HepG2 (cell line): ENCODE data around the gene UPF3B. TPM values are rescaled to one million over a fixed set of nuclear protein-coding genes. Genes with fewer than 3 reads are reported as not detected.

ENCODE experiments used
- ELF4 ChIP-seq: sonication (generic); formaldehyde crosslinking; IDR thresholded peaks from 2 replicates; pipeline ENCODE4 v1.5.0; 2020; ENCODE audit warnings: missing genetic modification reagents, mild to moderate bottlenecking, moderate library complexity, borderline replicate concordance
- FLYWCH1 ChIP-seq: sonication (generic); formaldehyde crosslinking; IDR thresholded peaks from 2 replicates; pipeline ENCODE4 v1.8.1; 2023; ENCODE audit warnings: mild to moderate bottlenecking, missing genetic modification reagents
- HMGA1 ChIP-seq: sonication (generic); formaldehyde crosslinking; conservative IDR thresholded peaks from 2 replicates; pipeline ENCODE4 v1.4.0; 2020; ENCODE audit warnings: missing genetic modification reagents
- MAX ChIP-seq: IDR thresholded peaks from 2 replicates; pipeline ENCODE4 v1.6.1; 2012; ENCODE audit warnings: inconsistent platforms
- PHF21A ChIP-seq: sonication (generic); formaldehyde crosslinking; IDR thresholded peaks from 2 replicates; pipeline ENCODE4 v1.5.0; 2020; ENCODE audit warnings: mild to moderate bottlenecking, missing genetic modification reagents
- POGZ ChIP-seq: sonication (generic); formaldehyde crosslinking; IDR thresholded peaks from 2 replicates; pipeline ENCODE4 v1.4.0; 2020; ENCODE audit warnings: mild to moderate bottlenecking, missing genetic modification reagents
- SAFB2 ChIP-seq: sonication (generic); formaldehyde crosslinking; IDR thresholded peaks from 2 replicates; pipeline ENCODE4 v1.5.1; 2020; ENCODE audit warnings: missing genetic modification reagents, low read depth, mild to moderate bottlenecking, borderline replicate concordance
- SALL1 ChIP-seq: sonication (generic); formaldehyde crosslinking; IDR thresholded peaks from 2 replicates; pipeline ENCODE4 v1.8.0; 2022; ENCODE audit warnings: mild to moderate bottlenecking, missing genetic modification reagents
- SATB2 ChIP-seq: sonication (generic); formaldehyde crosslinking; IDR thresholded peaks from 2 replicates; pipeline ENCODE4 v1.5.0; 2020; ENCODE audit warnings: missing genetic modification reagents
- TEF ChIP-seq: sonication (generic); formaldehyde crosslinking; IDR thresholded peaks from 2 replicates; pipeline ENCODE4 v1.5.0; 2020; ENCODE audit warnings: missing genetic modification reagents
- THAP8 ChIP-seq: sonication (generic); formaldehyde crosslinking; IDR thresholded peaks from 2 replicates; pipeline ENCODE4 v1.5.1; 2020; ENCODE audit warnings: missing genetic modification reagents, mild to moderate bottlenecking, borderline replicate concordance
- ZBTB2 ChIP-seq: sonication (generic); formaldehyde crosslinking; IDR thresholded peaks from 2 replicates; pipeline ENCODE4 v1.8.0; 2022; ENCODE audit warnings: low read depth, missing genetic modification reagents
- ZBTB42 ChIP-seq: sonication (generic); formaldehyde crosslinking; IDR thresholded peaks from 2 replicates; pipeline ENCODE4 v1.5.0; 2020; ENCODE audit warnings: mild to moderate bottlenecking, missing genetic modification reagents
- ZFP36L1 ChIP-seq: sonication (generic); formaldehyde crosslinking; IDR thresholded peaks from 2 replicates; pipeline ENCODE4 v1.8.0; 2022; ENCODE audit warnings: mild to moderate bottlenecking, missing genetic modification reagents, moderate library complexity
- ZNF234 ChIP-seq: sonication (generic); formaldehyde crosslinking; conservative IDR thresholded peaks from 2 replicates; pipeline ENCODE4 v1.5.1; 2020; ENCODE audit warnings: mild to moderate bottlenecking, missing genetic modification reagents
- ZNF598 ChIP-seq: sonication (generic); formaldehyde crosslinking; IDR thresholded peaks from 2 replicates; pipeline ENCODE4 v1.5.1; 2020; ENCODE audit warnings: mild to moderate bottlenecking, missing genetic modification reagents, borderline replicate concordance
- ZNF674 ChIP-seq: sonication (generic); formaldehyde crosslinking; IDR thresholded peaks from 2 replicates; pipeline ENCODE4 v1.5.0; 2020; ENCODE audit warnings: low read depth, mild to moderate bottlenecking, missing genetic modification reagents
- ZNF781 ChIP-seq: sonication (generic); formaldehyde crosslinking; IDR thresholded peaks from 2 replicates; pipeline ENCODE4 v1.5.1; 2020; ENCODE audit warnings: borderline replicate concordance, mild to moderate bottlenecking, missing genetic modification reagents; ENCODE audit errors: not compliant biosample characterization
- ZNF784 ChIP-seq: sonication (generic); formaldehyde crosslinking; IDR thresholded peaks from 2 replicates; pipeline ENCODE4 v1.5.1; 2020; ENCODE audit warnings: missing genetic modification reagents, mild to moderate bottlenecking, borderline replicate concordance
- ZNF850 ChIP-seq: sonication (generic); formaldehyde crosslinking; conservative IDR thresholded peaks from 2 replicates; pipeline ENCODE4 v1.9.0; 2021; ENCODE audit warnings: mild to moderate bottlenecking, missing genetic modification reagents
- ZNF883 ChIP-seq: sonication (generic); formaldehyde crosslinking; IDR thresholded peaks from 2 replicates; pipeline ENCODE4 v1.5.1; 2020; ENCODE audit warnings: mild to moderate bottlenecking, missing genetic modification reagents; ENCODE audit errors: not compliant biosample characterization
- ZXDC ChIP-seq: sonication (generic); formaldehyde crosslinking; IDR thresholded peaks from 2 replicates; pipeline ENCODE4 v1.5.0; 2020; ENCODE audit warnings: mild to moderate bottlenecking, missing genetic modification reagents
- polyA plus RNA-seq, 8 experiments: library from polyadenylated mRNA; depleted of rRNA in 3 of 8; stranded (reverse) in 7 of 8; unstranded in 1 of 8; fragments of >200 nt; fragmentation: Illumina TruSeq in 4 of 8; extraction: Trizol in 4 of 8; gene quantifications; 2 replicates each; pipeline versions ENCODE4 v1.2.1 to v1.2.3, GENCODE V29; 2011 to 2016; ENCODE audit warnings: low read depth in 4 of 8, missing spikeins in 1 of 8, mixed read lengths in 1 of 8; ENCODE audit not compliant: insufficient read depth in 1 of 8
- total RNA-seq, 5 experiments: library from RNA; depleted of rRNA; stranded (reverse); fragments of >200 nt; fragmentation: Illumina TruSeq; extraction: Trizol; gene quantifications; 2 replicates each; pipeline ENCODE4 v1.2.3, GENCODE V29; 2016; ENCODE audit warnings: low read depth in 1 of 5

The UPF3B gene
- total and polyA plus RNA-seq, 2 of the 13 experiments (the other 11 are each of a cell fraction or from before 2014, with no cell fraction given): 5.2 to 7.2 TPM

GRCh38 chrX:119871599-119872395 is 19.0 kb upstream of the UPF3B start, which contains the start of the genes NDUFA1 and RNF113A (continued):
- peak; percentile 81 for TF ChIP-seq MAX
- no peak for TF ChIP-seq ZBTB42 (CRISPR knock-in tag)
- TF ChIP-seq TEF (CRISPR knock-in tag): peak; percentile 72; the same call in 1 of the 2 replicates
- TF ChIP-seq ZNF781: no peak
- TF ChIP-seq SATB2 (CRISPR knock-in tag): no peak
- TF ChIP-seq SALL1 (CRISPR knock-in tag): peak; percentile 69
- no peak for TF ChIP-seq ZXDC (CRISPR knock-in tag)
- 0 out of 2 replicates have a peak, but pooled peaks have one; percentile 23 for TF ChIP-seq SAFB2
- TF ChIP-seq ZNF598 (CRISPR knock-in tag): no peak
- TF ChIP-seq ZNF850 (CRISPR knock-in tag): no peak
- TF ChIP-seq PHF21A: peak; percentile 46
- 0 out of 2 replicates have a peak, but pooled peaks have one; percentile 52 for TF ChIP-seq ZBTB2
- TF ChIP-seq ZNF784 (CRISPR knock-in tag): no peak
- no peak for TF ChIP-seq FLYWCH1
- no peak for TF ChIP-seq ZNF674 (CRISPR knock-in tag)
- TF ChIP-seq POGZ: peak; percentile 54
- no peak for TF ChIP-seq ZNF234 (CRISPR knock-in tag)
- TF ChIP-seq ZNF883 (CRISPR knock-in tag): no peak
- no peak for TF ChIP-seq THAP8 (CRISPR knock-in tag)
- peak; percentile 64; the same call in 1 of the 2 replicates for TF ChIP-seq ELF4 (CRISPR knock-in tag)
- TF ChIP-seq ZFP36L1 (CRISPR knock-in tag): no peak
- no peak for TF ChIP-seq HMGA1 (CRISPR knock-in tag)
